GM10248 (cell line): Measurements from ENCODE around the gene SLC25A40.
"Not testable (repeated sequence)": the region's sequence is repeated elsewhere in the genome, so short reads cannot be mapped to it uniquely, and the experiment has no call there.

Experiments used
- CTCF ChIA-PET: fragments of 300-600 bp; sonication (Branson Sonifier 250); formaldehyde crosslinking; extraction: SDS; loops from one replicate; lab custom pipeline; 2021; ENCODE audit warnings: antibody characterized with exemption; lab: Yijun Ruan, JAX
- POLR2A ChIA-PET: fragments of 350-650 bp; sonication (Branson Sonifier 250); formaldehyde crosslinking; extraction: SDS; loops from one replicate; lab custom pipeline; 2020; ENCODE audit warnings: antibody characterized with exemption; lab: Yijun Ruan, JAX
- DNase-seq: peaks from one replicate; pipeline ENCODE4 v3.0.0; 2012; ENCODE audit errors: extremely low spot score
- CTCF ChIP-seq: IDR thresholded peaks from 2 replicates; pipeline ENCODE4 v1.5.1; 2012; ENCODE audit warnings: mild to moderate bottlenecking, low read depth; ENCODE audit errors: extremely low read depth, missing control alignments, control extremely low read depth

SLC25A40 gene

GRCh38 chr7:87876040-87876868 lies at the start of gene SLC25A40, which contains the start of gene DBF4:
TSS of gene SLC25A40 (minus strand) at chr7:87876360. CDS start at chr7:87858727, 17,633 bp downstream.
TSS of gene DBF4 (plus strand) at chr7:87876493. CDS start at chr7:87876733, 240 bp downstream.
- ChIA-PET POLR2A (no interaction called here), CTCF (interaction anchor here (1.3 kb wide), 1 partner anchor 12 kb away, joined by 4 read pairs; no protein-coding TSS in a partner anchor)
- TF ChIP-seq CTCF: no peak
- peak; percentile 94 for DNase-seq

- DNase-seq, CTCF ChIA-PET, POLR2A ChIA-PET: not testable (repeated sequence)
Observed at GRCh38 chr7:87922759-87923395, 46.7 kb upstream of the SLC25A40 start.

GRCh38 chr7:87920578-87920977 lies 44.4 kb upstream of the SLC25A40 start:
- no peak for TF ChIP-seq CTCF
- DNase-seq: no peak
- CTCF ChIA-PET: interaction anchor here (1.2 to 2.7 kb wide), 4 partner anchors 10 to 14 kb away, joined by 3 to 11 read pairs (median 4); partner anchors contain the start of gene ADAM22
- POLR2A ChIA-PET: no interaction called here

GRCh38 chr7:87919875-87920274 lies 43.7 kb upstream of the SLC25A40 start:
- ChIA-PET CTCF (interaction anchor here (1.2 to 2.7 kb wide), 2 partner anchors 9 to 13 kb away, joined by 4 to 11 read pairs; no protein-coding TSS in a partner anchor), POLR2A (no interaction called here)
- no peak for DNase-seq
- TF ChIP-seq CTCF: no peak

- POLR2A ChIA-PET: no interaction called here
- no peak for DNase-seq
- TF ChIP-seq CTCF: no peak
- CTCF ChIA-PET: interaction anchor here (1.8 kb wide), 1 partner anchor 22 kb away, joined by 3 read pairs; no protein-coding TSS in a partner anchor
Observed at GRCh38 chr7:87918740-87919139, 42.6 kb upstream of the SLC25A40 start.

- DNase-seq: no peak
- POLR2A ChIA-PET: interaction anchor here (0.5 kb wide), 1 partner anchor 32 kb away, joined by 3 read pairs; no protein-coding TSS in a partner anchor
Observed at GRCh38 chr7:87912121-87912520, 36.0 kb upstream of the SLC25A40 start.

GRCh38 chr7:87908814-87909213 lies 32.7 kb upstream of the SLC25A40 start:
- POLR2A ChIA-PET, DNase-seq, CTCF ChIA-PET: not testable (repeated sequence)

More at GRCh38 chr7:87912121-87912520, 36.0 kb upstream of the SLC25A40 start:
- CTCF ChIA-PET: interaction anchor here (1.3 to 2.3 kb wide), 2 partner anchors 8 to 11 kb away, joined by 3 to 11 read pairs; no protein-coding TSS in a partner anchor
- no peak for TF ChIP-seq CTCF

- CTCF ChIA-PET: interaction anchor here (1.4 to 2.2 kb wide), 3 partner anchors 13 to 21 kb away, joined by 4 to 7 read pairs (median 5); no protein-coding TSS in a partner anchor
- POLR2A ChIA-PET, DNase-seq: not testable (repeated sequence)
Observed at GRCh38 chr7:87907136-87907906, 31.2 kb upstream of the SLC25A40 start.
